Measurements from ENCODE around the gene KRTAP12-4.
"Not testable (repeated sequence)": the region's sequence is repeated elsewhere in the genome, so short reads cannot be mapped to it uniquely, and the experiment has no call there.

The KRTAP12-4 gene

GRCh38 chr21:44648557-44649311 lies 5.7 kb downstream of the KRTAP12-4 start:
- H3K27me3 ChIP-seq (ENCODE audit: control insufficient read depth, insufficient read depth, low read length) = no peaks in the 10 kb centered on the region
- H3K9me3 ChIP-seq (ENCODE audit: control insufficient read depth, low read length) = no peaks in the 10 kb centered on the region

GRCh38 chr21:44647222-44647552 lies 7.3 kb downstream of the KRTAP12-4 start:
- no peaks in the 10 kb centered on the region for H3K4me1 ChIP-seq (ENCODE audit: control insufficient read depth, insufficient read depth, low read length)
- H3K4me3 ChIP-seq (ENCODE audit: low read length) = no peak overlapping the region
- H3K9ac ChIP-seq (ENCODE audit: low read length) = no peak overlapping the region
- no peaks in the 10 kb centered on the region for H3K27me3 ChIP-seq (ENCODE audit: control insufficient read depth, insufficient read depth, low read length)
- H3K36me3 ChIP-seq (ENCODE audit: control insufficient read depth, insufficient read depth, low read length) = no peaks in the 10 kb centered on the region
- no peaks in the 10 kb centered on the region for H3K9me3 ChIP-seq (ENCODE audit: control insufficient read depth, low read length)

More at GRCh38 chr21:44648557-44649311, 5.7 kb downstream of the KRTAP12-4 start:
- no peaks in the 10 kb centered on the region for H3K36me3 ChIP-seq (ENCODE audit: control insufficient read depth, insufficient read depth, low read length)
- no peaks in the 10 kb centered on the region for H3K4me1 ChIP-seq (ENCODE audit: control insufficient read depth, insufficient read depth, low read length)
- H3K9ac ChIP-seq (ENCODE audit: low read length) = no peak overlapping the region
- no peak overlapping the region for H3K4me3 ChIP-seq (ENCODE audit: low read length)

- not testable (repeated sequence) for H3K9ac ChIP-seq (ENCODE audit: low read length); H3K4me1 ChIP-seq (ENCODE audit: control insufficient read depth, insufficient read depth, low read length); H3K9me3 ChIP-seq (ENCODE audit: control insufficient read depth, low read length); H3K27me3 ChIP-seq (ENCODE audit: control insufficient read depth, insufficient read depth, low read length); H3K36me3 ChIP-seq (ENCODE audit: control insufficient read depth, insufficient read depth, low read length); H3K4me3 ChIP-seq (ENCODE audit: low read length)
Measured at GRCh38 chr21:44646366-44647221, 7.9 kb downstream of the KRTAP12-4 start, which contains the start of gene KRTAP10-11. Gene KRTAP10-11 (plus strand): TSS chr21:44646414. CDS start chr21:44646459, 45 bp downstream.

DNA sequence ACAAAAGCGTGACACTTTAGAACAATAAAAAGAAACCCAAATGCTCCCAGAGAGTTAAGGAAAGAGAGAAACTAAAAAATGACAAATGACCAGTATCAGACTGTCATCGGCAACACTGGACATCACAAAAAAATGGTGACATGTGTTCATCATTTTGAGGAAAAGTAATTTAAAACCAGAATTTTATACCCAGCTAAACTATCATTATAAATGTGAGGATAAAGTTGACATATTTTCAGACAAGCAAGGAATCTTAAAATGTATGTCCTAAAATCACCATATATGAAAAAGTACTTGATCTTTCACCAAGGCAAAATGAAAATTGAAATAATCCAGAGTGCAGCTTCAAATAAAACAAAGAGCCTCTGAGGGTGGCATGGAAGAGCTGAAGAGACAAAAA lies 9.6 kb downstream of the KRTAP12-4 start:
- Histone ChIP-seq H3K4me1 (ENCODE audit: control insufficient read depth, insufficient read depth, low read length) (no peaks in the 10 kb centered on the region), H3K4me3 (ENCODE audit: low read length) (no peak overlapping the region), H3K27me3 (ENCODE audit: control insufficient read depth, insufficient read depth, low read length) (peaks cover 3% of the 10 kb centered on the region), H3K9me3 (ENCODE audit: control insufficient read depth, low read length) (no peaks in the 10 kb centered on the region), H3K9ac (ENCODE audit: low read length) (no peak overlapping the region), H3K36me3 (ENCODE audit: control insufficient read depth, insufficient read depth, low read length) (no peaks in the 10 kb centered on the region)

DNA sequence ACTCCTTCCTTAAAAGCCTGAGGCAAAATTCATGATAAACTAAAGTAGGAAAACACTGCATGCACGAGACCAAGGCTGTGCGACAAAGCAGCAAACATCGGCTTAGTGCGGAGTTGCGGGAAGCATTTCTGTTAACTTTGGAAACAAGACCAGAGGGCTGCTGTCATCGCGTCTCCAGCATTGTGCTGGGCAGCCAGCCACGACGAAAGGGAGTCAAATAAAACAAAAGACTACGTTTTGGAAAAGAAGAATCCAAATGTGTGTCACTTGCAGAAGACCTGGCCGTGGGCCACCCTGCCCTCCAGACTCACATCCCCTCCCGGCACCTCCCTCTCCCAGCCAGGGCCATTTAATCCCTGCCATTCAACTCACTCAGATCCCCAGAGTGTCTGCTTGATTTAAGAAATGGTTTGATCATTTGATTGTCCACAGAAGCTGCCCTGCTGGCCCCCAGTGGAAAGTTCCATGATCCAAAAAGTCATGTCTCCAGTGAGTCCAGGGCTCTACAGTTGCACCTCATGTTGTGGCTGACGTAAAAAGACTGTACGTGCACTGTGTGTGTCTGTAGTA lies 10.6 kb downstream of the KRTAP12-4 start:
- Histone ChIP-seq H3K9ac (ENCODE audit: low read length) (no peak overlapping the region), H3K4me1 (ENCODE audit: control insufficient read depth, insufficient read depth, low read length) (no peaks in the 10 kb centered on the region), H3K36me3 (ENCODE audit: control insufficient read depth, insufficient read depth, low read length) (no peaks in the 10 kb centered on the region), H3K9me3 (ENCODE audit: control insufficient read depth, low read length) (no peaks in the 10 kb centered on the region), H3K27me3 (ENCODE audit: control insufficient read depth, insufficient read depth, low read length) (peaks cover 3% of the 10 kb centered on the region), H3K4me3 (ENCODE audit: low read length) (no peak overlapping the region)

DNA sequence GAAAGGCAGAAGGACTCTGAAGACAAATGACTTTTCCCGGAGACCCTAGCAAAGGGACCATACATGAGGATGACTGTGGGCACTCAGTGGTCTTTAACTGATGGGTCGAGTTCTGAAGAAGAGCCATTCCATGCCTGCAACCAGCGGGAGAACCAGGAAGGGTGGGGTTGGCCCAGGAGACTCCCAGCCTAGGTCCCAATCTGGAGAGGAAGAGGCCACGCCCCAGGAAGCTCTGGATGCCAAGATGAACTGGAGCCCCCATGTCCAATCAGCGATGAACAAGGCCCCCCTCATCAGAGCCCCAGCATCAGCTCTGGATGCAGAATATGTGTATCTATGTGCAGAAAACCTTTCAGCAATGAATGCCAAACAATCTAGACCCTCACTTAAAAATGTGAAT lies 13.7 kb downstream of the KRTAP12-4 start:
- Histone ChIP-seq H3K4me1 (ENCODE audit: control insufficient read depth, insufficient read depth, low read length) (no peaks in the 10 kb centered on the region), H3K36me3 (ENCODE audit: control insufficient read depth, insufficient read depth, low read length) (no peaks in the 10 kb centered on the region), H3K9me3 (ENCODE audit: control insufficient read depth, low read length) (no peaks in the 10 kb centered on the region), H3K9ac (ENCODE audit: low read length) (no peak overlapping the region), H3K4me3 (ENCODE audit: low read length) (no peak overlapping the region), H3K27me3 (ENCODE audit: control insufficient read depth, insufficient read depth, low read length) (peaks cover 3% of the 10 kb centered on the region)

- no peaks in the 10 kb centered on the region for H3K9me3 ChIP-seq (ENCODE audit: control insufficient read depth, low read length)
- no peaks in the 10 kb centered on the region for H3K4me1 ChIP-seq (ENCODE audit: control insufficient read depth, insufficient read depth, low read length)
- H3K4me3 ChIP-seq (ENCODE audit: low read length) = no peak overlapping the region
- no peaks in the 10 kb centered on the region for H3K36me3 ChIP-seq (ENCODE audit: control insufficient read depth, insufficient read depth, low read length)
- H3K27me3 ChIP-seq (ENCODE audit: control insufficient read depth, insufficient read depth, low read length) = peaks cover 3% of the 10 kb centered on the region
- no peak overlapping the region for H3K9ac ChIP-seq (ENCODE audit: low read length)
Measured at GRCh38 chr21:44639331-44639655, 15.2 kb downstream of the KRTAP12-4 start.

DNA sequence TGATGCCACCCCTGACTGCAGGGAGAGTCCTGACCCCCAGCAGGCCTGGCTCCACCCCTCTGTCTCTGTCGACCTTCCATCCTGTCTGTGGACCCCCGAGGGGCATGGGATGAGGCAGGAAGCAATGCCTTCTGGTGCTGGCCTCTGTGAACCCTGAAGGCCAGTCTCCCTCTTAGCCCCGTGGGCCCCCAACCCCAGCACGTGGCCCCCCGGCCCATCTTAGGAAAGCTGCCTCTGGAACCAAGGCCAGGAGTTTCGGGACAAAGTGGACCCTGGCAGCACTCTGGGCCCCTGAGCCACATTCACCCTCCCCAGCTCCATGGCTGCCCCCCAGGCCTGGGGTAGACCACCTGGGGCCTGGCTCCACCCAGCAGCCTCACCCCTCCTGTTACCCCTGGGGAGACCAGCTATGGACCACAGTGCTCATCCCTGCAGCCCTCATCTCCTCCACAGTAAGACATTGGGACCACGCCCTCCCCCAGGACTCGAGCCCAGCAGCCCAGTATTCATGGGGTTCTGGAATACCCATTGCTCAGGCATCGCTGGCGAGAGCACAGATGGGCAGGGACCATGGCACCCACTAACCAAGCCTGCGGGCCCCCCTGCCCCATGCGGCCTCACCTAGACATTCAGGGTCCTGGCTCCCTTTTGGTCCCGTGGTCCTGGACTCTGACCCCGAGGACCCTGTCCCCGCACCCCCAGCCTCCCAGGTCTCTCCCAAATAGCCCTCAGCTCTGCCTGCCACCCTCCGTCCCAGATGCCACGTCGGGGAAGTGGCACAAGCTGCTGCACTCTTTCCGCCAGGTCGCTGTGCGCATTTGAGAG lies 15.7 kb downstream of the KRTAP12-4 start:
- not testable (repeated sequence) for H3K4me1 ChIP-seq (ENCODE audit: control insufficient read depth, insufficient read depth, low read length); H3K27me3 ChIP-seq (ENCODE audit: control insufficient read depth, insufficient read depth, low read length); H3K4me3 ChIP-seq (ENCODE audit: low read length); H3K9me3 ChIP-seq (ENCODE audit: control insufficient read depth, low read length); H3K36me3 ChIP-seq (ENCODE audit: control insufficient read depth, insufficient read depth, low read length); H3K9ac ChIP-seq (ENCODE audit: low read length)

DNA sequence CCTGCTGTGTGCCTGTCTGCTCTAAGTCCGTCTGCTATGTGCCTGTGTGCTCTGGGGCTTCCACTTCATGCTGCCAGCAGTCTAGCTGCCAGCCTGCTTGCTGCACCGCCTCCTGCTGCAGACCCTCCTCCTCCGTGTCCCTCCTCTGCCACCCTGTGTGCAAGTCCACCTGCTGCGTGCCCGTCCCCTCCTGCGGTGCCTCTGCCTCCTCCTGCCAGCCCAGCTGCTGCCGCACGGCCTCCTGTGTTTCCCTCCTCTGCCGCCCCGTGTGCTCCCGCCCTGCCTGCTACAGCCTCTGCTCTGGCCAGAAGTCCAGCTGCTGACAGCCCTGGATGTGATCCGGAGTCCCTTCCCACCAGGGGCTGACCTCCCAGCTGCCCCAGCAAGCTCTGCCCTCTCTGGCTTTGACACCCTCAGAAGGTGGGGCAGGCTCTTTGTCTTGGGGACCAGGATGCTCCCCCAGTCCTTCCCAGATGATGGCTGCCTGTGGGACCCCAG lies 16.6 kb downstream of the KRTAP12-4 start:
- not testable (repeated sequence) for H3K27me3 ChIP-seq (ENCODE audit: control insufficient read depth, insufficient read depth, low read length); H3K36me3 ChIP-seq (ENCODE audit: control insufficient read depth, insufficient read depth, low read length); H3K9ac ChIP-seq (ENCODE audit: low read length); H3K9me3 ChIP-seq (ENCODE audit: control insufficient read depth, low read length); H3K4me1 ChIP-seq (ENCODE audit: control insufficient read depth, insufficient read depth, low read length); H3K4me3 ChIP-seq (ENCODE audit: low read length)

GRCh38 chr21:44637018-44637850 lies 17.2 kb downstream of the KRTAP12-4 start, which contains the start of gene KRTAP10-10:
Gene KRTAP10-10 (plus strand): TSS chr21:44637356. CDS start chr21:44637418, 62 bp downstream.
- peaks cover 3% of the 10 kb centered on the region for H3K27me3 ChIP-seq (ENCODE audit: control insufficient read depth, insufficient read depth, low read length)
- no peaks in the 10 kb centered on the region for H3K9me3 ChIP-seq (ENCODE audit: control insufficient read depth, low read length)
- H3K9ac ChIP-seq (ENCODE audit: low read length) = no peak within 1 kb of the TSS
- H3K4me3 ChIP-seq (ENCODE audit: low read length) = no peak within 1 kb of the TSS
- no peaks in the 10 kb centered on the region for H3K36me3 ChIP-seq (ENCODE audit: control insufficient read depth, insufficient read depth, low read length)
- H3K4me1 ChIP-seq (ENCODE audit: control insufficient read depth, insufficient read depth, low read length) = no peaks in the 10 kb centered on the region

Data from mucosa of stomach (tissue), 1 donor.